GM23338 (cell line): Measurements from ENCODE around the gene LMNTD2. TPM values are rescaled to one million over a fixed set of nuclear protein-coding genes. Genes with fewer than 3 reads are reported as not detected.

Experiments
- ATAC-seq: fragments of 200-7000 bp; cut with Tn5 transposase; 3 replicates; pipeline ENCODE4 v1.9.1; 2020
- DNase-seq: peaks from one replicate; pipeline ENCODE4 v3.0.0-alpha.2; 2015; ENCODE audit warnings: low spot score
- H2AFZ ChIP-seq: fragments of 200-600 bp; sonication (generic); 2 replicates; pipeline ENCODE4 v1.8.0; 2016; ENCODE audit warnings: antibody characterized with exemption, mild to moderate bottlenecking, moderate library complexity
- H3F3A ChIP-seq: fragments of 200-600 bp; sonication (generic); replicated peaks from 2 replicates; pipeline ENCODE4 v1.8.0; 2017; ENCODE audit warnings: antibody characterized with exemption, mixed run types, low read depth
- H3K27ac ChIP-seq: fragments of 200-600 bp; sonication (generic); 2 replicates; pipeline ENCODE4 v1.6.1; 2016; ENCODE audit warnings: low read depth
- H3K27me3 ChIP-seq: fragments of 200-600 bp; sonication (generic); 2 replicates; pipeline ENCODE4 v1.8.0; 2016; ENCODE audit warnings: mild to moderate bottlenecking, mixed run types, moderate library complexity; ENCODE audit not compliant: insufficient read depth
- H3K36me3 ChIP-seq: fragments of 200-600 bp; sonication (generic); 2 replicates; pipeline ENCODE4 v1.8.0; 2016; ENCODE audit warnings: mild to moderate bottlenecking; ENCODE audit not compliant: insufficient read depth
- H3K4me1 ChIP-seq: fragments of 200-600 bp; sonication (generic); 2 replicates; pipeline ENCODE4 v1.8.0; 2016; ENCODE audit warnings: mild to moderate bottlenecking, moderate library complexity; ENCODE audit not compliant: insufficient read depth
- H3K4me2 ChIP-seq: fragments of 200-600 bp; sonication (generic); 2 replicates; pipeline ENCODE4 v1.7.1; 2017; ENCODE audit warnings: mixed run types
- H3K4me3 ChIP-seq: fragments of 200-600 bp; sonication (generic); 2 replicates; pipeline ENCODE4 v1.6.1; 2016; ENCODE audit warnings: mixed run types
- H3K79me2 ChIP-seq: fragments of 200-600 bp; sonication (generic); replicated peaks from 2 replicates; pipeline ENCODE4 v1.8.0; 2017; ENCODE audit warnings: mild to moderate bottlenecking; ENCODE audit not compliant: insufficient read depth
- H3K9me2 ChIP-seq: fragments of 200-600 bp; sonication (generic); 2 replicates; pipeline ENCODE4 v1.8.0; 2017; ENCODE audit not compliant: insufficient read depth
- H4K20me1 ChIP-seq: fragments of 200-600 bp; sonication (generic); replicated peaks from 2 replicates; pipeline ENCODE4 v1.8.0; 2017; ENCODE audit warnings: mild to moderate bottlenecking; ENCODE audit not compliant: insufficient read depth
- H3K27ac Mint-ChIP-seq: 2 replicates; pipeline ENCODE4 v1.8.0; 2020; ENCODE audit warnings: inconsistent platforms, mild to moderate bottlenecking, moderate library complexity, mixed read lengths
- H3K27me3 Mint-ChIP-seq: 3 replicates; pipeline ENCODE4 v1.8.0; 2022; ENCODE audit warnings: low read depth, mild to moderate bottlenecking, moderate library complexity, mixed read lengths, inconsistent platforms; ENCODE audit not compliant: insufficient read depth, poor library complexity
- H3K36me3 Mint-ChIP-seq: 3 replicates; pipeline ENCODE4 v1.8.0; 2021; ENCODE audit warnings: low read depth, mild to moderate bottlenecking, inconsistent platforms, moderate library complexity, mixed read lengths
- H3K4me1 Mint-ChIP-seq: 3 replicates; pipeline ENCODE4 v1.8.0; 2020; ENCODE audit warnings: mild to moderate bottlenecking, inconsistent platforms, mixed read lengths
- H3K4me3 Mint-ChIP-seq: 3 replicates; pipeline ENCODE4 v1.8.0; 2021; ENCODE audit warnings: moderate library complexity, mild to moderate bottlenecking, inconsistent platforms, mixed read lengths
- H3K9me3 Mint-ChIP-seq: 3 replicates; pipeline ENCODE4 v1.8.0; 2020; ENCODE audit warnings: moderate library complexity, mild to moderate bottlenecking, inconsistent platforms, mixed read lengths
- CREB1 ChIP-seq: fragments of 250-450 bp; sonication (Bioruptor Pico); IDR thresholded peaks from 2 replicates; pipeline ENCODE4 v1.5.0; 2020; ENCODE audit warnings: low read depth, mild to moderate bottlenecking, moderate library complexity
- CTCF ChIP-seq, 2 experiments: fragments of 200-600 bp in 1 of 2; sonication (generic) in 1 of 2; conservative IDR thresholded peaks; 2 replicates each; pipeline versions ENCODE4 v1.5.1 to v1.6.1; 2016 to 2017; ENCODE audit warnings: antibody characterized with exemption in 2 of 2, low read depth in 2 of 2, mild to moderate bottlenecking in 2 of 2, moderate library complexity in 1 of 2
- ETS1 ChIP-seq: IDR thresholded peaks from 2 replicates; pipeline ENCODE4 v1.6.1; 2016; ENCODE audit warnings: antibody characterized with exemption
- EZH2 ChIP-seq: fragments of 200-600 bp; sonication (generic); IDR thresholded peaks from one replicate; pipeline ENCODE4 v1.8.0; 2017; ENCODE audit warnings: antibody characterized with exemption, mild to moderate bottlenecking, low read depth; ENCODE audit not compliant: unreplicated experiment
- EZH2phosphoT487 ChIP-seq: fragments of 200-600 bp; sonication (generic); IDR thresholded peaks from one replicate; pipeline ENCODE4 v1.8.1; 2018; ENCODE audit warnings: antibody characterized with exemption; ENCODE audit not compliant: unreplicated experiment
- JUNB ChIP-seq: IDR thresholded peaks from one replicate; pipeline ENCODE4 v1.6.1; 2016; ENCODE audit warnings: antibody characterized with exemption; ENCODE audit not compliant: unreplicated experiment
- NANOG ChIP-seq: IDR thresholded peaks from 2 replicates; pipeline ENCODE4 v1.6.1; 2016; ENCODE audit warnings: antibody characterized with exemption, borderline replicate concordance
- POLR2AphosphoS5 ChIP-seq: IDR thresholded peaks from 2 replicates; pipeline ENCODE4 v1.6.1; 2016; ENCODE audit warnings: antibody characterized with exemption, low read depth
- REST ChIP-seq: IDR thresholded peaks from one replicate; pipeline ENCODE4 v1.6.1; 2018; ENCODE audit warnings: antibody characterized with exemption; ENCODE audit not compliant: unreplicated experiment
- STAT1 ChIP-seq: IDR thresholded peaks from one replicate; pipeline ENCODE4 v1.6.1; 2016; ENCODE audit warnings: antibody characterized with exemption; ENCODE audit not compliant: unreplicated experiment
- ZNF114 ChIP-seq: fragments of 250-450 bp; sonication (Bioruptor Pico); IDR thresholded peaks from 2 replicates; pipeline ENCODE4 v1.5.0; 2020; ENCODE audit warnings: mild to moderate bottlenecking, moderate library complexity
- ZNF331 ChIP-seq: fragments of 250-450 bp; sonication (Bioruptor Pico); IDR thresholded peaks from 2 replicates; pipeline ENCODE4 v1.5.0; 2020; ENCODE audit warnings: low read depth, mild to moderate bottlenecking, moderate library complexity
- ZNF462 ChIP-seq: fragments of 250-450 bp; sonication (Bioruptor Pico); IDR thresholded peaks from 2 replicates; pipeline ENCODE4 v1.5.0; 2020; ENCODE audit warnings: mild to moderate bottlenecking, moderate library complexity
- polyA plus RNA-seq: library from polyadenylated mRNA; unstranded; fragments of >200 nt; fragmentation: Nextera tagmentation; extraction: Ambion mirVana; gene quantifications from 2 replicates; pipeline ENCODE4 v1.2.1, GENCODE V29; 2016
- total RNA-seq: library from RNA; depleted of rRNA; stranded (reverse); fragments of >200 nt; shearing (Covaris generic); gene quantifications from 2 replicates; pipeline ENCODE4 v1.2.3, GENCODE V29; 2014

LMNTD2 gene
- total and polyA plus RNA-seq, 2 experiments from 2014 or later: 1.3 to 2.1 TPM

- Mint-ChIP-seq H3K27ac (no peak overlapping the region), H3K36me3 (peaks cover 10% of the 10 kb centered on the region; the same call in 2 of the 3 replicates), H3K9me3 (peaks cover 2% of the 10 kb centered on the region; the same call in 2 of the 3 replicates), H3K4me1 (peaks cover 3% of the 10 kb centered on the region; the same call in 2 of the 3 replicates), H3K27me3 (peaks cover 8% of the 10 kb centered on the region), H3K4me3 (no peak overlapping the region)
- no peaks in the 10 kb centered on the region for H3K9me2 ChIP-seq
- TF ChIP-seq POLR2AphosphoS5: no peak
- TF ChIP-seq ZNF331 (CRISPR knock-in tag): no peak
- TF ChIP-seq CTCF (conservative IDR thresholded peaks at IDR 0.05; ENCODE audit: low read depth in 2 of 2): no peak
- no peak for TF ChIP-seq EZH2
- TF ChIP-seq REST: no peak
- TF ChIP-seq ETS1: no peak
- TF ChIP-seq JUNB: no peak
- TF ChIP-seq ZNF114 (CRISPR knock-in tag): no peak
- TF ChIP-seq NANOG: no peak
- TF ChIP-seq EZH2phosphoT487: no peak
- no peak for TF ChIP-seq STAT1
- no peak for TF ChIP-seq CREB1
- no peak for TF ChIP-seq ZNF462 (CRISPR knock-in tag)
- no peak overlapping the region for H2AFZ ChIP-seq
- H3K36me3 ChIP-seq: no peaks in the 10 kb centered on the region
- H3F3A ChIP-seq: peaks cover 10% of the 10 kb centered on the region
- H3K79me2 ChIP-seq: no peaks in the 10 kb centered on the region; the same call in 1 of the 2 replicates
- H4K20me1 ChIP-seq: 0 out of 2 replicates have a peak, but pooled peaks cover 2% of the 10 kb centered on the region
- DNase-seq (no peak), ATAC-seq (no peak)
- H3K27ac ChIP-seq: no peak overlapping the region
- no peak overlapping the region for H3K4me3 ChIP-seq
- peaks cover 9% of the 10 kb centered on the region; the same call in 1 of the 2 replicates for H3K27me3 ChIP-seq
- H3K4me1 ChIP-seq: no peaks in the 10 kb centered on the region
- no peak overlapping the region for H3K4me2 ChIP-seq
These were observed 28.5 kb downstream of the LMNTD2 start for GRCh38 chr11:531919-532526.
